ENCODE results near the gene LRBA. TPM values are rescaled to one million over a fixed set of nuclear protein-coding genes. Genes with fewer than 3 reads are reported as not detected.

Gene LRBA
- total RNA-seq, 3 donors from 2014 or later (not counting 1 experiment from before 2014, with no cell fraction given) = 72.1 to 87.6 (median 83.1) TPM

DNA sequence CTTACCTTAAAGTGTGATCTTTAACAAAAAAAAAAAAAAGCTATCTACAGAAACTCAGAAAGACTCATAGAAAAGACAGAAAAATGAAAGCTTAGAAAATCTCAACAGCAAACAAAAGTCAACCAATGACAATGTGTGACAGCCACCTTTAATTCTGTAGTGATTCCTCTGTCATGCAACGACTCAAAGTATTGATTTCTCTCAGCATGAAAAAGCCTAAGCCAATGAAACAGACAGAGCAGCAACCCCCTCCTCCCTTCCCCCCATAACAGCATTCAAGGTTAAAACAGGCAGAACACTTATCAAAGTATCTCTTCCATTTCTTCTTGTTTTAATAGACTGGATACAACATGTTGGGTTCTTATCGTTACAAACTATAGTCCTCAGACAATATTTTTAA lies 320.6 kb downstream of the LRBA start:
- DNase-seq (no peak), ATAC-seq (no peak)
- H3K4me3 ChIP-seq (ENCODE audit: low read length) = no peak overlapping the region
- Mint-ChIP-seq H3K9me3 (no peaks in the 10 kb centered on the region), H3K36me3 (no peaks in the 10 kb centered on the region), H3K27me3 (ENCODE audit: low read depth in 2 of 2) (no peaks in the 10 kb centered on the region), H3K4me3 (no peak overlapping the region), H3K4me1 (no peaks in the 10 kb centered on the region), H3K27ac (no peak overlapping the region)
- TF ChIP-seq, protein P1, sequence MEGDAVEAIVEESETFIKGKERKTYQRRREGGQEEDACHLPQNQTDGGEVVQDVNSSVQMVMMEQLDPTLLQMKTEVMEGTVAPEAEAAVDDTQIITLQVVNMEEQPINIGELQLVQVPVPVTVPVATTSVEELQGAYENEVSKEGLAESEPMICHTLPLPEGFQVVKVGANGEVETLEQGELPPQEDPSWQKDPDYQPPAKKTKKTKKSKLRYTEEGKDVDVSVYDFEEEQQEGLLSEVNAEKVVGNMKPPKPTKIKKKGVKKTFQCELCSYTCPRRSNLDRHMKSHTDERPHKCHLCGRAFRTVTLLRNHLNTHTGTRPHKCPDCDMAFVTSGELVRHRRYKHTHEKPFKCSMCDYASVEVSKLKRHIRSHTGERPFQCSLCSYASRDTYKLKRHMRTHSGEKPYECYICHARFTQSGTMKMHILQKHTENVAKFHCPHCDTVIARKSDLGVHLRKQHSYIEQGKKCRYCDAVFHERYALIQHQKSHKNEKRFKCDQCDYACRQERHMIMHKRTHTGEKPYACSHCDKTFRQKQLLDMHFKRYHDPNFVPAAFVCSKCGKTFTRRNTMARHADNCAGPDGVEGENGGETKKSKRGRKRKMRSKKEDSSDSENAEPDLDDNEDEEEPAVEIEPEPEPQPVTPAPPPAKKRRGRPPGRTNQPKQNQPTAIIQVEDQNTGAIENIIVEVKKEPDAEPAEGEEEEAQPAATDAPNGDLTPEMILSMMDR (IDR thresholded peaks at IDR 0.05) = no peak
- no peak overlapping the region for H3K27ac ChIP-seq (ENCODE audit: low read length)
- no peaks in the 10 kb centered on the region for H3K27me3 ChIP-seq (ENCODE audit: control insufficient read depth, insufficient read depth, low read length)
- no peaks in the 10 kb centered on the region for H3K4me1 ChIP-seq (ENCODE audit: control insufficient read depth, insufficient read depth, low read length)
- intact Hi-C loops (cut with micrococcal nuclease) = no loop called here
- no peaks in the 10 kb centered on the region for H3K36me3 ChIP-seq (ENCODE audit: control insufficient read depth, insufficient read depth, low read length)
- 70% methylated on average over 1 of the region's 2 CpGs for WGBS (ENCODE audit: insufficient coverage)
- H3K9me3 ChIP-seq (ENCODE audit: control insufficient read depth, insufficient read depth, low read length) = no peaks in the 10 kb centered on the region

DNA sequence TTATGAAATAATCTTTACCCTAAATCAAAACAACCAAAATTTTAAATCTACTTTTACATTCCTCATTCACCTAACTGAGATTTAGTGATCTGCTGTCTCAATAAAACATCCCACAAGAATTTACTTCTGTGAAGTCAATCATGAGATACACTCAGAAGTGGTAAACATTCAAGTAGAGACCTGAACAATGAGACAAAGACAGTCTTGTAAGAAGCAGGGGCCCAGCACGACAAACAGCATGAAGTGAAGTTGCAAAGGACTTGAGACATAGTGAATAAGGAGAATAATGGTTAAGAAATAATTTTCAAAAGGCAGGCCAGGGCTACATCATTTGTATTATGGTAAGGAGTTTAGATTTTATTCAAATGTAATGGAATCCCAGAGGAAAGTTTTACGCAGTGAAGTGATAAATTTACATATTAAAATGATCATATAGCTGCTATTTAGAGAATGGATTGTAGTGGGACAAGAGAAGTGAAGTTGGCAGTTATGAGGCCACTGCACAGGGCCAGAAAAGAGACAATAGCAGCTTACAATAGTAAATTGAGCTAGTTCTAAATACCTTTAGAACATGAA lies 331.2 kb downstream of the LRBA start:
- no peaks in the 10 kb centered on the region for H3K27me3 ChIP-seq (ENCODE audit: control insufficient read depth, insufficient read depth, low read length)
- Mint-ChIP-seq H3K27ac (peak overlapping the region in 1 of 2 donors; percentile 16), H3K4me1 (peaks cover 13 to 26% of the 10 kb centered on the region in 2 donors), H3K4me3 (no peak overlapping the region), H3K27me3 (ENCODE audit: low read depth in 2 of 2) (no peaks in the 10 kb centered on the region), H3K9me3 (no peaks in the 10 kb centered on the region), H3K36me3 (no peaks in the 10 kb centered on the region)
- H3K9me3 ChIP-seq (ENCODE audit: control insufficient read depth, insufficient read depth, low read length) = no peaks in the 10 kb centered on the region
- intact Hi-C loops (cut with micrococcal nuclease) = no loop called here
- TF ChIP-seq, protein P1 (IDR thresholded peaks at IDR 0.05) = no peak
- WGBS (ENCODE audit: insufficient coverage) = 90% methylated on average over 1 of the region's 2 CpGs
- H3K4me3 ChIP-seq (ENCODE audit: low read length) = no peak overlapping the region
- no peaks in the 10 kb centered on the region for H3K4me1 ChIP-seq (ENCODE audit: control insufficient read depth, insufficient read depth, low read length)
- H3K36me3 ChIP-seq (ENCODE audit: control insufficient read depth, insufficient read depth, low read length) = peaks cover 7% of the 10 kb centered on the region
- ATAC-seq = no peak
- no peak overlapping the region for H3K27ac ChIP-seq (ENCODE audit: low read length)
- no peak for DNase-seq

DNA sequence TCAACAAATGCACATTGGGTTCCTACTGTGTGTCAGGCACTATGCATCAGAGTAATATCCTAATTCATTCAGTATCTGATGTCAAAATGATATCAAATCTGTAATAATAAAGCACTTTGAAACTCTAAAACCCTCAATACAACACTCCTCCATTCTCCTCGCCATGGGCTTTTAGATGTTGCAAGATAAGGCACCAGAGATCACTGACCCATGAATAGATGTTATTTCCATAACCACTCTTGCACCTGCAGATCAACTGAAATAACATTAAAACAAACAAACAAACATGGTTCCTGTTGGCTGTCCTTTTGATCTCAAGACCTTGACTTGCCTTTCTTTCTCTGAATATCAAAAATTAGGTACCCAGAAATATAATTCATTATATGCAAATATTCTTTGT lies 333.0 kb downstream of the LRBA start:
- H3K27ac ChIP-seq (ENCODE audit: low read length) = no peak overlapping the region
- TF ChIP-seq, protein P1 (IDR thresholded peaks at IDR 0.05) = no peak
- DNase-seq (no peak), ATAC-seq (no peak)
- Mint-ChIP-seq H3K4me3 (no peak overlapping the region), H3K9me3 (no peaks in the 10 kb centered on the region), H3K27me3 (ENCODE audit: low read depth in 2 of 2) (no peaks in the 10 kb centered on the region), H3K4me1 (peaks cover 0 to 16% of the 10 kb centered on the region in 2 donors), H3K36me3 (no peaks in the 10 kb centered on the region), H3K27ac (no peak overlapping the region)
- intact Hi-C loops (cut with micrococcal nuclease) = no loop called here
- H3K4me3 ChIP-seq (ENCODE audit: low read length) = no peak overlapping the region
- WGBS (ENCODE audit: insufficient coverage) = 56% methylated on average over 1 of the region's 1 CpG
- H3K9me3 ChIP-seq (ENCODE audit: control insufficient read depth, insufficient read depth, low read length) = no peaks in the 10 kb centered on the region
- peaks cover 7% of the 10 kb centered on the region for H3K36me3 ChIP-seq (ENCODE audit: control insufficient read depth, insufficient read depth, low read length)
- H3K4me1 ChIP-seq (ENCODE audit: control insufficient read depth, insufficient read depth, low read length) = no peaks in the 10 kb centered on the region
- no peaks in the 10 kb centered on the region for H3K27me3 ChIP-seq (ENCODE audit: control insufficient read depth, insufficient read depth, low read length)

DNA sequence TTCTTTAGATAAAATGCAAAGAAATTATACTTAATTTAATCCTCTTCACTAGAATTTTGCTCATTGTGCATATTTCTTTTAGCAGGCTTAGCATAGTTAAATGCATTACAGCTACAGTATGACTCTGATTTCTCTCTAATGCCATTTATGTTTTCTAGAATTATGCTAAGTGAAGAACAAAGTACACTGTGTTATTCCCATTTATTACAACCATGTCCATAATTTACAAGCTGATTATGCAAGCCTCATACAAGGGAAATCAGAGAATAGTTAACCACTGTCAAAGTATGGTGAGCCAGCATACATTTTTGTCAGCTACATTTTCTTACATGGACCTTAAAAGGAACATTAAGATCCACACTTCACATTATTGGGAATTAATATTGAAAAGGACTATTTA lies 334.0 kb downstream of the LRBA start:
- Mint-ChIP-seq H3K4me3 (no peak overlapping the region), H3K4me1 (peaks cover 5 to 21% of the 10 kb centered on the region in 2 donors), H3K9me3 (no peaks in the 10 kb centered on the region), H3K27ac (no peak overlapping the region), H3K36me3 (no peaks in the 10 kb centered on the region), H3K27me3 (ENCODE audit: low read depth in 2 of 2) (no peaks in the 10 kb centered on the region)
- no peak overlapping the region for H3K27ac ChIP-seq (ENCODE audit: low read length)
- no peaks in the 10 kb centered on the region for H3K27me3 ChIP-seq (ENCODE audit: control insufficient read depth, insufficient read depth, low read length)
- TF ChIP-seq, protein P1 (IDR thresholded peaks at IDR 0.05) = no peak
- H3K9me3 ChIP-seq (ENCODE audit: control insufficient read depth, insufficient read depth, low read length) = no peaks in the 10 kb centered on the region
- DNase-seq (no peak), ATAC-seq (no peak)
- H3K4me3 ChIP-seq (ENCODE audit: low read length) = no peak overlapping the region
- intact Hi-C loops (cut with micrococcal nuclease) = no loop called here
- H3K36me3 ChIP-seq (ENCODE audit: control insufficient read depth, insufficient read depth, low read length) = peaks cover 7% of the 10 kb centered on the region
- no peaks in the 10 kb centered on the region for H3K4me1 ChIP-seq (ENCODE audit: control insufficient read depth, insufficient read depth, low read length)

All from natural killer cell (primary cell).